Endothelial cell of umbilical vein (primary cell): Measurements from ENCODE around the gene OMA1. TPM values are rescaled to one million over a fixed set of nuclear protein-coding genes. Genes with fewer than 3 reads are reported as not detected.

Experiments used
- BruUV-seq: library from RNA; stranded (reverse); fragments of 400-500 nt; replicated peaks from 2 replicates; lab custom pipeline; 2021; lab: Mats Ljungman, UMichigan
- CTCF ChIA-PET: fragments of 300-600, 350-600 bp; sonication (Branson Sonifier 250); formaldehyde crosslinking; loops from one replicate; lab custom pipeline; 2021; ENCODE audit warnings: antibody characterized with exemption, inconsistent platforms; lab: Charles Lee
- POLR2A ChIA-PET: fragments of 300-600, 350-600 bp; sonication (Branson Sonifier 250); formaldehyde crosslinking; loops from one replicate; lab custom pipeline; 2021; ENCODE audit warnings: antibody characterized with exemption, inconsistent platforms; lab: Charles Lee
- DNase-seq: peaks from one replicate; pipeline ENCODE4 v3.0.0-alpha.2; 2011; ENCODE audit warnings: low read depth, low spot score
- FAIRE-seq: peaks from 2 replicates; lab custom pipeline; 2011; peaks lifted over from hg19 to GRCh38; lab: Jason Lieb, UNC
- H2AFZ ChIP-seq: 2 replicates; pipeline ENCODE4 v1.6.0; 2012; ENCODE audit warnings: low read depth, low read length, control low read depth, inconsistent platforms
- H3K27ac ChIP-seq: 2 replicates; pipeline ENCODE4 v1.5.1; 2011; ENCODE audit warnings: low read depth, mild to moderate bottlenecking, control low read depth, low read length, moderate library complexity; ENCODE audit not compliant: insufficient read depth
- H3K27me3 ChIP-seq, 2 experiments: 2 replicates each; pipeline versions ENCODE4 v1.6.0 to v1.6.1; 2011; ENCODE audit warnings: low read length in 2 of 2, mixed read lengths in 1 of 2; ENCODE audit not compliant: control insufficient read depth in 2 of 2, insufficient read depth in 2 of 2
- H3K36me3 ChIP-seq, 2 experiments: 2 replicates in 1 of 2; 3 replicates in 1 of 2; pipeline ENCODE4 v1.5.1; 2011; ENCODE audit warnings: low read length in 2 of 2, mild to moderate bottlenecking in 1 of 2, moderate library complexity in 1 of 2; ENCODE audit not compliant: control insufficient read depth in 2 of 2, insufficient read depth in 2 of 2; ENCODE audit errors: extremely low read depth in 1 of 2
- H3K4me1 ChIP-seq: 3 replicates; pipeline ENCODE4 v1.5.1; 2011; ENCODE audit warnings: mild to moderate bottlenecking, low read length; ENCODE audit not compliant: control insufficient read depth, insufficient read depth; ENCODE audit errors: extremely low read depth
- H3K4me2 ChIP-seq: 2 replicates; pipeline ENCODE4 v1.6.1; 2011; ENCODE audit warnings: low read length, control low read depth, mixed read lengths; ENCODE audit not compliant: insufficient read depth
- H3K4me3 ChIP-seq, 3 experiments: fragments of 200-600 bp in 1 of 3; sonication (generic), shearing (Covaris generic) in 1 of 3; replicated peaks in 1 of 3; 2 replicates each; pipeline ENCODE4 v1.5.1; 2011 to 2016; ENCODE audit warnings: control low read depth in 3 of 3, low read length in 3 of 3, mild to moderate bottlenecking in 2 of 3, inconsistent platforms in 1 of 3, low read depth in 1 of 3, moderate library complexity in 1 of 3; ENCODE audit not compliant: insufficient read depth in 1 of 3
- H3K79me2 ChIP-seq: 2 replicates; pipeline ENCODE4 v1.6.0; 2012; ENCODE audit warnings: low read length, inconsistent platforms; ENCODE audit not compliant: control insufficient read depth, insufficient read depth
- H3K9ac ChIP-seq: replicated peaks from 2 replicates; pipeline ENCODE3; 2011; ENCODE audit warnings: low read length, control low read depth; ENCODE audit not compliant: insufficient read depth; ENCODE audit errors: extremely low read depth
- H3K9me1 ChIP-seq: replicated peaks from 3 replicates; pipeline ENCODE4 v1.6.0; 2011; ENCODE audit warnings: mild to moderate bottlenecking, low read length; ENCODE audit not compliant: control insufficient read depth, insufficient read depth; ENCODE audit errors: extremely low read depth
- H3K9me3 ChIP-seq: replicated peaks from 2 replicates; pipeline ENCODE4 v1.5.1; 2012; ENCODE audit warnings: low read length, inconsistent platforms; ENCODE audit not compliant: control insufficient read depth, insufficient read depth
- H4K20me1 ChIP-seq: replicated peaks from 2 replicates; pipeline ENCODE3; 2011; ENCODE audit warnings: mild to moderate bottlenecking, low read length; ENCODE audit not compliant: control insufficient read depth, insufficient read depth; ENCODE audit errors: extremely low read depth
- EZH2 ChIP-seq: IDR thresholded peaks from 2 replicates; pipeline ENCODE4 v1.6.1; 2012; ENCODE audit warnings: borderline replicate concordance, low read depth, mild to moderate bottlenecking, moderate library complexity, low read length, inconsistent platforms; ENCODE audit not compliant: severe bottlenecking
- FOS ChIP-seq: IDR thresholded peaks from 2 replicates; pipeline ENCODE4 v1.6.1; 2011; ENCODE audit warnings: mild to moderate bottlenecking, low read length, moderate library complexity, borderline replicate concordance; ENCODE audit not compliant: insufficient read depth
- GATA2 ChIP-seq: IDR thresholded peaks from 2 replicates; pipeline ENCODE4 v1.7.0; 2011; ENCODE audit warnings: low read depth, mild to moderate bottlenecking, moderate library complexity, mixed read lengths, low read length; ENCODE audit not compliant: insufficient read length, insufficient read depth
- JUN ChIP-seq: IDR thresholded peaks from 2 replicates; pipeline ENCODE4 v1.6.1; 2011; ENCODE audit warnings: borderline replicate concordance, low read depth; ENCODE audit not compliant: insufficient read length, insufficient read depth
- MYC ChIP-seq: IDR thresholded peaks from one replicate; pipeline ENCODE4 v1.6.1; 2011; ENCODE audit warnings: mild to moderate bottlenecking, low read depth, low read length
- POLR2A ChIP-seq: IDR thresholded peaks from 2 replicates; pipeline ENCODE4 v1.6.1; 2012; ENCODE audit warnings: low read depth, mild to moderate bottlenecking, control low read depth, low read length
- POLR2AphosphoS5 ChIP-seq: IDR thresholded peaks from 2 replicates; pipeline ENCODE4 v1.6.1; 2012; ENCODE audit warnings: low read depth, mild to moderate bottlenecking, control low read depth, low read length, moderate library complexity; ENCODE audit not compliant: insufficient read depth
- dilution Hi-C: fragments of 300-500 bp; cut with MboI; formaldehyde crosslinking; loops from one replicate; pipeline ENCODE4 v1.15.0; 2019; ENCODE audit warnings: low sequenced_read_pairs; ENCODE audit not compliant: extremely low pct_ligation_motif_present
- intact Hi-C: fragments of 100-400 bp; cut with micrococcal nuclease; formaldehyde crosslinking; loops from one replicate; pipeline ENCODE4 v1.10.0; 2022
- polyA plus RNA-seq, 4 experiments: library from polyadenylated mRNA; depleted of rRNA in 3 of 4; stranded (reverse) in 3 of 4; unstranded in 1 of 4; fragments of >200 nt; gene quantifications; 2 replicates each; pipeline versions ENCODE4 v1.2.1 to v1.2.3, GENCODE V29; 2011 to 2012; ENCODE audit warnings: missing spikeins in 1 of 4
- total RNA-seq: library from RNA; stranded (reverse); gene quantifications from 2 replicates; pipeline ENCODE4 v1.2.3, GENCODE V29; 2021
- TF ChIP-seq, protein P1 (sequence below), 2 donors: IDR thresholded peaks; 1 replicate in 1 of 2; 2 replicates in 1 of 2; pipeline ENCODE4 v1.5.1; 2011; ENCODE audit warnings: low read length in 2 of 2, mild to moderate bottlenecking in 2 of 2, moderate library complexity in 2 of 2, control low read depth in 1 of 2, inconsistent platforms in 1 of 2, low read depth in 1 of 2; ENCODE audit not compliant: insufficient read depth in 1 of 2; ENCODE audit errors: extremely low read depth in 1 of 2
- TF ChIP-seq, protein P2 (sequence below): IDR thresholded peaks from 2 replicates; pipeline ENCODE4 v1.6.1; 2011; ENCODE audit not compliant: insufficient read depth, insufficient read length

Gene OMA1
- total and polyA plus RNA-seq, 2 donors (not counting 3 experiments of a cell fraction or from before 2014, with no cell fraction given) = 4.0 to 4.6 TPM

DNA sequence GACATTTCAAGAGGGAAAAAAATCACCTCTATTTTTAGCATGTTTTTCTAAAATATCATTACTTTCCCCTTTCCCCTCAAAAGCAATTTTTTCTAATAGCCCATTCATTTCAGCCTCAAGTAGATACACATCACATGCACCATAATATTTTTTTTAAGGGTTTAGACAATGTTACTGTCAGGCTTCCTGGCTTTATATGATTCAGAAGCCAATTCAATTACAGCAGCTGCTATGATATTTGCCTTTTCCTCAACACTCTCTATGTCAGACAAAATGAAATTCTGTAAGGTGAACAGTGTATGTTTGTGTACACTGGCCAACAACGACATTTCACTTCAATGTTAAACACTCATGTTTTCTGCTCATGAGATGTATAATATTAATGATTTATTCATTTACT lies 46.5 kb downstream of the OMA1 start:
- no peaks in the 10 kb centered on the region for H3K36me3 ChIP-seq
- H3K9me1 ChIP-seq = no peaks in the 10 kb centered on the region
- TF ChIP-seq JUN (no peak), EZH2 (no peak), FOS (no peak), POLR2AphosphoS5 (no peak)
- TF ChIP-seq, protein P1, sequence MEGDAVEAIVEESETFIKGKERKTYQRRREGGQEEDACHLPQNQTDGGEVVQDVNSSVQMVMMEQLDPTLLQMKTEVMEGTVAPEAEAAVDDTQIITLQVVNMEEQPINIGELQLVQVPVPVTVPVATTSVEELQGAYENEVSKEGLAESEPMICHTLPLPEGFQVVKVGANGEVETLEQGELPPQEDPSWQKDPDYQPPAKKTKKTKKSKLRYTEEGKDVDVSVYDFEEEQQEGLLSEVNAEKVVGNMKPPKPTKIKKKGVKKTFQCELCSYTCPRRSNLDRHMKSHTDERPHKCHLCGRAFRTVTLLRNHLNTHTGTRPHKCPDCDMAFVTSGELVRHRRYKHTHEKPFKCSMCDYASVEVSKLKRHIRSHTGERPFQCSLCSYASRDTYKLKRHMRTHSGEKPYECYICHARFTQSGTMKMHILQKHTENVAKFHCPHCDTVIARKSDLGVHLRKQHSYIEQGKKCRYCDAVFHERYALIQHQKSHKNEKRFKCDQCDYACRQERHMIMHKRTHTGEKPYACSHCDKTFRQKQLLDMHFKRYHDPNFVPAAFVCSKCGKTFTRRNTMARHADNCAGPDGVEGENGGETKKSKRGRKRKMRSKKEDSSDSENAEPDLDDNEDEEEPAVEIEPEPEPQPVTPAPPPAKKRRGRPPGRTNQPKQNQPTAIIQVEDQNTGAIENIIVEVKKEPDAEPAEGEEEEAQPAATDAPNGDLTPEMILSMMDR (IDR thresholded peaks at IDR 0.05; ENCODE audit: extremely low read depth in 1 of 2, insufficient read depth in 1 of 2, low read depth in 1 of 2, low read length in 2 of 2) = no peak
- H4K20me1 ChIP-seq = no peaks in the 10 kb centered on the region
- H3K27me3 ChIP-seq = no peaks in the 10 kb centered on the region
- H3K79me2 ChIP-seq = no peaks in the 10 kb centered on the region
- H3K27ac ChIP-seq = no peak overlapping the region
- H3K4me2 ChIP-seq = no peak overlapping the region
- H3K4me1 ChIP-seq = no peaks in the 10 kb centered on the region
- ChIA-PET CTCF (interaction anchor here (1.6 kb wide), 1 partner anchor 153 kb away, joined by 6 read pairs; no protein-coding TSS in a partner anchor), POLR2A (no interaction called here)
- no TSS peak for BruUV-seq
- DNase-seq (peak; percentile 59), FAIRE-seq (no peak)
- dilution Hi-C loops (no loop called here), intact Hi-C loops (no loop called here)
- H3K9me3 ChIP-seq = no peaks in the 10 kb centered on the region
- H3K4me3 ChIP-seq = no peak overlapping the region
- H3K9ac ChIP-seq = no peak overlapping the region
- H2AFZ ChIP-seq = no peak overlapping the region

DNA sequence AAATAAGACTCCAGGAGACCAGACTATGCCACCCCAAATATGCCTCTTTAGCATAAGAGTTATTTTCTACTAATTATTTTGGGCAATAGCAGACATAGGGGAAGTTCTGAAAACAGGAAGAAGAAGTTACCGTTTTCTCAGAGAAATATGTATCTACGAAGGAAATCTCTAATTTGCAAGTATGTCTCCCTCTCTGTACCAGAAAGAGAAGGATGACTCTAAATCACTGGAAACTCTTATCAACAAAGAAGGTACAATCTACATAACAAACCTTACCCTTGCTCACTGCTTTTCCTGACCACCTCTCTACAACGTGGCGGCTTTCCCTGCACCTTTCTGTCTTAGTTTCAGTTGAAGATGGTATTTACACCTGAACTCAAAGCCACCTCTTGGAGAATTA lies 49.0 kb downstream of the OMA1 start:
- ChIA-PET POLR2A (no interaction called here), CTCF (no interaction called here)
- no peak overlapping the region for H3K4me2 ChIP-seq
- no peaks in the 10 kb centered on the region for H3K36me3 ChIP-seq
- no peak overlapping the region for H3K27ac ChIP-seq
- no TSS peak for BruUV-seq
- H3K9me3 ChIP-seq = no peaks in the 10 kb centered on the region
- FAIRE-seq = no peak
- intact Hi-C loops = no loop called here
- no peaks in the 10 kb centered on the region for H3K9me1 ChIP-seq
- H2AFZ ChIP-seq = no peak overlapping the region
- no peaks in the 10 kb centered on the region for H3K4me1 ChIP-seq
- no peaks in the 10 kb centered on the region for H3K79me2 ChIP-seq
- no peak for TF ChIP-seq POLR2AphosphoS5
- no peak for TF ChIP-seq FOS
- TF ChIP-seq POLR2A = no peak
- TF ChIP-seq EZH2 = no peak
- no peak for TF ChIP-seq MYC
- no peak for TF ChIP-seq JUN
- TF ChIP-seq, protein P2, sequence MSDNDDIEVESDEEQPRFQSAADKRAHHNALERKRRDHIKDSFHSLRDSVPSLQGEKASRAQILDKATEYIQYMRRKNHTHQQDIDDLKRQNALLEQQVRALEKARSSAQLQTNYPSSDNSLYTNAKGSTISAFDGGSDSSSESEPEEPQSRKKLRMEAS = no peak
- no peak for TF ChIP-seq GATA2
- TF ChIP-seq, protein P1 (IDR thresholded peaks at IDR 0.05; ENCODE audit: extremely low read depth in 1 of 2, insufficient read depth in 1 of 2, low read depth in 1 of 2, low read length in 2 of 2) = no peak
- no peak overlapping the region for H3K9ac ChIP-seq
- DNase-seq = no peak
- no peak overlapping the region for H3K4me3 ChIP-seq
- no peaks in the 10 kb centered on the region for H3K27me3 ChIP-seq
- dilution Hi-C loops = no loop called here
- no peaks in the 10 kb centered on the region for H4K20me1 ChIP-seq
